ENCODE results near the gene FEM1C.

FEM1C gene

GRCh38 chr5:115584501-115584900, 39.9 kb upstream of the FEM1C start (continued):
- no peak for TF ChIP-seq ZNF513 (tag by site-specific recombination; IDR thresholded peaks at IDR 0.05)

- no peaks in the 10 kb centered on the region for H3K4me1 ChIP-seq (ENCODE audit: control insufficient read depth, insufficient read depth, low read length)
- no peaks in the 10 kb centered on the region for H3K36me3 ChIP-seq (ENCODE audit: control insufficient read depth in 2 of 2, insufficient read depth in 1 of 2, low read length in 2 of 2)
- no peaks in the 10 kb centered on the region for H3K9me3 ChIP-seq (ENCODE audit: control insufficient read depth, insufficient read depth, low read depth, low read length)
- POLR2A ChIA-PET: no interaction called here
- no peak overlapping the region for H3K4me3 ChIP-seq (ENCODE audit: low read depth, low read length)
- CTCF ChIA-PET: interaction anchor here (1.1 to 2.2 kb wide), 2 partner anchors 9 to 274 kb away, joined by 4 to 11 read pairs; no protein-coding TSS in a partner anchor
- no peak for TF ChIP-seq ZNF501 (tag by site-specific recombination; IDR thresholded peaks at IDR 0.05)
- no peak for TF ChIP-seq ZNF791 (tag by site-specific recombination; IDR thresholded peaks at IDR 0.05)
- TF ChIP-seq ZNF404 (tag by site-specific recombination; IDR thresholded peaks at IDR 0.05): no peak
- TF ChIP-seq ZNF311 (tag by site-specific recombination; IDR thresholded peaks at IDR 0.05; ENCODE audit: borderline replicate concordance): no peak
- no peak for TF ChIP-seq ZNF140 (tag by site-specific recombination; IDR thresholded peaks at IDR 0.05)
- TF ChIP-seq ZNF157 (tag by site-specific recombination; IDR thresholded peaks at IDR 0.05): no peak
- TF ChIP-seq GLI2 (tag by site-specific recombination; IDR thresholded peaks at IDR 0.05; ENCODE audit: borderline replicate concordance, low read depth): no peak
- TF ChIP-seq SETDB1 (IDR thresholded peaks at IDR 0.05; ENCODE audit: insufficient read length, low read length): no peak
- no peak for TF ChIP-seq ZBTB21 (tag by site-specific recombination; IDR thresholded peaks at IDR 0.05)
- TF ChIP-seq ZNF610 (tag by site-specific recombination; IDR thresholded peaks at IDR 0.05; ENCODE audit: borderline replicate concordance): no peak
- no peak for TF ChIP-seq KLF7 (tag by site-specific recombination; IDR thresholded peaks at IDR 0.05; ENCODE audit: borderline replicate concordance)
- no peak for TF ChIP-seq ZNF585B (tag by site-specific recombination; IDR thresholded peaks at IDR 0.05)
- no peak for TF ChIP-seq ZNF2 (tag by site-specific recombination; IDR thresholded peaks at IDR 0.05)
- TF ChIP-seq ZNF768 (tag by site-specific recombination; IDR thresholded peaks at IDR 0.05): no peak
- no peak for TF ChIP-seq ZNF561 (tag by site-specific recombination; IDR thresholded peaks at IDR 0.05; ENCODE audit: borderline replicate concordance)
- TF ChIP-seq ZNF843 (tag by site-specific recombination; IDR thresholded peaks at IDR 0.05): no peak
- no peak for TF ChIP-seq ZNF529 (tag by site-specific recombination; IDR thresholded peaks at IDR 0.05; ENCODE audit: insufficient replicate concordance)
- TF ChIP-seq ZNF645 (tag by site-specific recombination; IDR thresholded peaks at IDR 0.05): no peak
- no peak for TF ChIP-seq ZSCAN16 (tag by site-specific recombination; IDR thresholded peaks at IDR 0.05)
- H3K27ac ChIP-seq (ENCODE audit: extremely low read depth, low read depth, low read length): no peak overlapping the region
Measured at GRCh38 chr5:115583474-115583873, 38.9 kb upstream of the FEM1C start.

- Histone ChIP-seq H3K4me1 (ENCODE audit: control insufficient read depth, insufficient read depth, low read length) (no peaks in the 10 kb centered on the region), H3K4me3 (ENCODE audit: low read depth, low read length) (no peak overlapping the region), H3K36me3 (ENCODE audit: control insufficient read depth in 2 of 2, insufficient read depth in 1 of 2, low read length in 2 of 2) (no peaks in the 10 kb centered on the region), H3K27ac (ENCODE audit: extremely low read depth, low read depth, low read length) (no peak overlapping the region), H3K9me3 (ENCODE audit: control insufficient read depth, insufficient read depth, low read depth, low read length) (no peaks in the 10 kb centered on the region)
- TF ChIP-seq SETDB1 (IDR thresholded peaks at IDR 0.05; ENCODE audit: insufficient read length, low read length) (no peak), ZFP69B (tag by site-specific recombination; IDR thresholded peaks at IDR 0.05) (no peak), ZNF843 (tag by site-specific recombination; IDR thresholded peaks at IDR 0.05) (no peak), IKZF3 (tag by site-specific recombination; IDR thresholded peaks at IDR 0.05) (no peak), PRDM4 (tag by site-specific recombination; IDR thresholded peaks at IDR 0.05) (no peak), ZNF785 (tag by site-specific recombination; IDR thresholded peaks at IDR 0.05) (no peak), ZNF544 (tag by site-specific recombination; IDR thresholded peaks at IDR 0.05) (no peak), ZNF280D (tag by site-specific recombination; IDR thresholded peaks at IDR 0.05) (no peak), SP2 (tag by site-specific recombination; IDR thresholded peaks at IDR 0.05) (no peak), PRDM1 (tag by site-specific recombination; IDR thresholded peaks at IDR 0.05) (no peak)
- ChIA-PET POLR2A (no interaction called here), CTCF (interaction anchor here (0.7 to 1.0 kb wide), 2 partner anchors 271 to 348 kb away, joined by 3 read pairs; no protein-coding TSS in a partner anchor)
Measured at GRCh38 chr5:115580941-115581340, 36.4 kb upstream of the FEM1C start.
